T-helper 1 cell treated with Interleukin-12 subunit alpha and Interleukin-12 subunit beta and Interleukin-4 antibody, amounts not matched to agents 30 μg/mL and 1 μg/mL, for 36 hours (primary cell): Measurements from ENCODE around the gene PROC.

Experiments
- H3K27ac Mint-ChIP-seq: one replicate; pipeline ENCODE4 v1.8.0; 2021; ENCODE audit warnings: mild to moderate bottlenecking, mixed read lengths
- H3K27me3 Mint-ChIP-seq: one replicate; pipeline ENCODE4 v1.8.0; 2021; ENCODE audit warnings: low read depth, mixed read lengths
- H3K36me3 Mint-ChIP-seq: one replicate; pipeline ENCODE4 v1.8.0; 2021; ENCODE audit warnings: low read depth, mixed read lengths
- H3K4me1 Mint-ChIP-seq: one replicate; pipeline ENCODE4 v1.8.0; 2021; ENCODE audit warnings: low read depth, mixed read lengths
- H3K4me3 Mint-ChIP-seq: one replicate; pipeline ENCODE4 v1.8.0; 2021; ENCODE audit warnings: mild to moderate bottlenecking, moderate library complexity, mixed read lengths
- H3K9me3 Mint-ChIP-seq: one replicate; pipeline ENCODE4 v1.8.0; 2021; ENCODE audit warnings: mixed read lengths

The PROC gene

DNA sequence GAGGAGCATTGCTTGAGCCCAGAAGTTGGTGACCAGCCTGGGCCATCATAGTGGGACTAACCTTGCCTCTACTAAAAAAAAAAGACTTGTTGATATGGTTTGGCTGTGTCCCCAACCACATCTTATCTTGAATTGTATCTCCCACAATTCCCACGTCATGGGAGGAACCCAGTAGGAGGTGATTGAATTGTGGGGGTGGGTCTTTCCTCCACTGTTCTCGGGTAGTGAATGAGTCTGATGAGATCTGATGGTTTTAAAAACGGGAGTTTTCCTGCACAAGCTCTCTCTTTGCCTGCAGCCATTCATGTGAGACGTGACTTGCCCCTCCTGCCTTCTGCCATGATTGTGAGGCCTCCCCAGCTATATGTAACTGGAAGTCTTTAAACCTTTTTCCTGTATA lies 47.0 kb downstream of the PROC start:
- no peaks in the 10 kb centered on the region for H3K9me3 Mint-ChIP-seq
- H3K36me3 Mint-ChIP-seq, result peaks cover 9% of the 10 kb centered on the region
- no peaks in the 10 kb centered on the region for H3K27me3 Mint-ChIP-seq
- H3K4me3 Mint-ChIP-seq, result no peak overlapping the region
- H3K4me1 Mint-ChIP-seq, result peaks cover 9% of the 10 kb centered on the region
- no peak overlapping the region for H3K27ac Mint-ChIP-seq

DNA sequence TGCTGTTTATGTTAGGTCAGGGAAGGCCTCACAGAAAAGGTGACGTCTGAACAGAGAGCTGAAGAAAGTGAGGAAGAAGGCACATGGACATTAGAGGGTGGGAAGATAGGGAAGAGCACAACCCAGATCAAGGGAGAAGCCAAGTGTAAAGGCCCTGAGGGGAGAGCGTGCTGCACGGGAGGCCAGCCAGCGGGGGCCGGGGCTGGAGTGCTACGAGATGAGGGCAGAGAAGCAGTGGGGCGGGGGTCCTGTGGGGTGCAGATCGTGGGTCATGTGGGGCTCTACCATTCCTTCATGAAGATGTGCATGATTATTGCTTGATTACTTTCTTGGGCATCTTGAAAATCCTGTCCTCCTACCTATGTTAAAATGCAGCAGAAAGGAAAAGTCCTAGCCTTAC lies 50.8 kb downstream of the PROC start:
- Mint-ChIP-seq H3K9me3 (no peaks in the 10 kb centered on the region), H3K27me3 (no peaks in the 10 kb centered on the region), H3K4me3 (no peak overlapping the region), H3K36me3 (peaks cover 4% of the 10 kb centered on the region), H3K27ac (no peak overlapping the region), H3K4me1 (peaks cover 9% of the 10 kb centered on the region)

DNA sequence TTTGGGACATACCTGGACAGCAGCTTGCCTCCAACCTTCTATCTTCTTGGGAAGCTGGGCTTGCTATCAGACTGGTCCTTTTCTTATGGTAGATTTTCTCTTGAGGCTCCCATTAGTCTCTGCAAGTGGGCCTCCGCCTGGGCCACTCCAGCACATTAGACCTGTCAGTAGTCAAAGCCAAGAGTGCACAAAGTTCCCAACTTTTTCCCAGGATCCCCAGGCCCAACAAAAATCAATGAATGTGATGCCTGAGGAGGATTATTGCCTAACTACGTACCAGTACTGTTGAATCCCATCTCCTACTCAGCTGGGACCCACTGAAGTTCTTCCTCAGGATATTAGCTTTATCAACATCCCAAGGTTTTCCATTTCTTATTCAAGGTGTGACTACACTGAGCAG lies 51.7 kb downstream of the PROC start:
- Mint-ChIP-seq H3K27me3 (no peaks in the 10 kb centered on the region), H3K36me3 (peaks cover 5% of the 10 kb centered on the region), H3K4me1 (peaks cover 7% of the 10 kb centered on the region), H3K27ac (no peak overlapping the region), H3K4me3 (no peak overlapping the region), H3K9me3 (peaks cover 1% of the 10 kb centered on the region)

DNA sequence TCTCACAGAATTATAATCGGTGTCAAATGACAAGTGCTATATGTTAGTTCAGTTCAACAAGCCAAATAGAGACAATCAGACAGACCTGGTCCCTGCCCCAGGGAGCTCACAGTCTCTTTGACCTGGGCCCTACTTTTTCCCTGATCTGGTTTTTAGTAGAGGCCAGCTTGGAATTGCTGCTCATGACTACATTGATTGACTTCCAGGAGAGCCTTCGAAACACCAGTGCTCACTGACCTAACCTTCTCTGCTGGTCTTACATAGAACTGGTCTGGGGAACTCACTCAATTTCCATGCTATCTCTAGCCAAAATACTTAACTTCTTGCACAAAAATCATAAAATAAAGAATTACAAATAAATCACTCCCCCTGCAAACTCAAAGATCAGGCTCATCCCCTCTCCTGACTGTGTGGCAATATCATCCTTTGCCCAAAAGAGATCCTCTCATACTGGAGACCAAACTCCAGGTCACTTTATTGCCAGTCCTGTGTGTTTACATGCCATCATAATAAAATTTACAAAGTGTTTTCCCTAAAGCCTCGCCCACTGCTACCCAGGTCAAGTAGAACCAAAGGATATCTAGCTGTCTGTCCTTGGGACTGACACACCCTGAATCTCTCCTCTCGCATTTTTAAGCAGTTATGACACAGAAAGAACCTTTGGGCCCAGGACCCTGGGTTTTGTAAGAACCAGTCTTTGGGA lies 53.2 kb downstream of the PROC start:
- Mint-ChIP-seq H3K9me3 (peaks cover 11% of the 10 kb centered on the region), H3K4me3 (no peak overlapping the region), H3K27ac (no peak overlapping the region), H3K36me3 (peaks cover 16% of the 10 kb centered on the region), H3K27me3 (no peaks in the 10 kb centered on the region), H3K4me1 (no peaks in the 10 kb centered on the region)

DNA sequence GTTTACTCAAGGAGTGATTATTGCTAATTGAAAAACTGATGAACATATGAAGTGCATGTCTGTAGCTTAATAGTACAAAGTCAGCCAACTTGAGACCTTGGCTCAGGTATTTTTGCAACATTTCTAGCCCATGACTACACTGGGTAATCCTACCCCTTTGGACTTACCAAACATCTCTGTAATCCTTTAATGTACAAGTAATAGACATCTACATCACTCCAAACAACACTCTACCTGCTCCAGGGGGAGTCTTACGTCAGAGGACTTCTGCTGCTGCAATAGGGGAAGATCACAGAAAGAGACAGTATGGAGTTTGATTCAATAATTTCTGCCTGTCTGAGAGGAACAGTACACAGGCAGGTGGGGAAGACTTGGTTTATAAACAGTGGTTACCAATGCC lies 54.0 kb downstream of the PROC start:
- peaks cover 11% of the 10 kb centered on the region for H3K9me3 Mint-ChIP-seq
- no peaks in the 10 kb centered on the region for H3K4me1 Mint-ChIP-seq
- H3K4me3 Mint-ChIP-seq, result no peak overlapping the region

DNA sequence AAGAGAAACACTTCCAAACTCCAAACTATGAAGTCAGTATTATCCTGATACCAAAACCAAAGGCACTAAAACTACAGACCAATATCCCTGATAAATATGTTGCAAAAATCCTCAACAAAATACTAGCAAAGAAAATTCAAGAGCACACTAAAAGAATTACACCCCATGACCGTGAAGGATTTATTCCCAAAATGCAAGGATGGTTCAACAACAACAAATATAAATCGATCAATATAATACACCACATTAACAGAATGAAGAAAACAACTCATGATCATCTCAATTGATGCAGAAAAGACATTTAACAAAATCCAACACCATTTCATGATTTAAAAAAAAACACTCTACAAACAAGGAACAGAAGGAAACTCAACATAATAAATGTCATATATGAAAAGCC lies 57.6 kb downstream of the PROC start:
- Mint-ChIP-seq H3K9me3 (peaks cover 11% of the 10 kb centered on the region), H3K27me3 (no peaks in the 10 kb centered on the region), H3K4me1 (no peaks in the 10 kb centered on the region), H3K36me3 (peaks cover 14% of the 10 kb centered on the region), H3K4me3 (no peak overlapping the region), H3K27ac (no peak overlapping the region)

More for the DNA sequence above, 54.0 kb downstream of the PROC start:
- H3K27me3 Mint-ChIP-seq, result no peaks in the 10 kb centered on the region
- peaks cover 16% of the 10 kb centered on the region for H3K36me3 Mint-ChIP-seq
- H3K27ac Mint-ChIP-seq, result no peak overlapping the region
